Colonic mucosa (tissue), 4 donors: ENCODE measurements around the gene KPRP. TPM values are rescaled to one million over a fixed set of nuclear protein-coding genes. Genes with fewer than 3 reads are reported as not detected.

Source experiments
- DNase-seq: peaks from one replicate; pipeline ENCODE4 v3.0.0-alpha.2; 2020
- H3K27ac ChIP-seq: fragments of 200-600 bp; one replicate; pipeline ENCODE4 v1.8.0; 2021
- H3K27me3 ChIP-seq: fragments of 200-600 bp; one replicate; pipeline ENCODE4 v1.8.0; 2021
- H3K36me3 ChIP-seq: fragments of 200-600 bp; one replicate; pipeline ENCODE4 v1.8.0; 2021
- H3K4me1 ChIP-seq: fragments of 200-600 bp; one replicate; pipeline ENCODE4 v1.8.0; 2021; ENCODE audit warnings: mild to moderate bottlenecking
- H3K4me3 ChIP-seq: fragments of 200-600 bp; one replicate; pipeline ENCODE4 v1.8.0; 2021
- H3K9ac ChIP-seq, 2 donors: one replicate each; pipeline ENCODE4 v1.7.0; 2013; ENCODE audit warnings: control low read depth in 2 of 2, low read depth in 2 of 2, low read length in 2 of 2
- H3K9me3 ChIP-seq: fragments of 200-600 bp; one replicate; pipeline ENCODE4 v1.8.0; 2021
- intact Hi-C: fragments of 100-400 bp; cut with DNase I; formaldehyde crosslinking; loops from one replicate; pipeline ENCODE4 v1.14.1; 2022
- total RNA-seq, 2 donors: library from RNA; stranded (reverse); fragmentation: NEBNext Ultra II Directional in 1 of 2; extraction: Animal tissue kit (Norgen Biotek cat#: 25700) in 1 of 2; gene quantifications; one replicate each; pipeline ENCODE4 v1.2.1, GENCODE V29; 2021
- TF ChIP-seq, protein P1 (sequence below): fragments of 200-600 bp; IDR thresholded peaks from one replicate; pipeline ENCODE4 v1.8.0; 2022; ENCODE audit warnings: antibody characterized with exemption, mild to moderate bottlenecking
- donor health status: healthy.
- donor health status: DM: no; HTN: no; CAD: no.
- donor health status: DM: no; HTN: no; CAD: no.

Gene KPRP
- total RNA-seq, 2 donors from 2014 or later = not detected

DNA sequence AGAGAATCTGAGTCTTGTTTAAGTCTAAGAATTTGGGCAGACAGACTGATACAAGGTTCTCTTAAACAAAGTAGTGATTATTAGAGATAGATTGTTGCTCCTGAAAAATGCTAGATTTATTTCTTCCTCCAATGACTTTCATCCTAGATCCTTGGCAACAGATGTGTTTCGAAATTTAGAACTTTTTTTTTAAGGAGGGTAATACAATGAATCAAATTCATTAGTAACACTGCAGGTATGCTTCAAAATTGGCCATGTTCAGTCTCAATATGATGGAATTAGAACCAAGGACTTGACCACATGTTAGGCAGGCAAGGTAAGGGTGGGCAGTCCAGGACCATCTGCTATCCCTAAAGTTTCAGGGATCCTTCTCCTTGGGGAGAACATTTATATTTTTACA, 12.6 kb downstream of the KPRP start:
- no peaks in the 10 kb centered on the region for H3K9me3 ChIP-seq
- no peak overlapping the region for H3K27ac ChIP-seq
- H3K9ac ChIP-seq = no peak overlapping the region
- no peaks in the 10 kb centered on the region for H3K36me3 ChIP-seq
- DNase-seq = no peak
- intact Hi-C loops = no loop called here
- H3K27me3 ChIP-seq = no peaks in the 10 kb centered on the region
- TF ChIP-seq, protein P1, sequence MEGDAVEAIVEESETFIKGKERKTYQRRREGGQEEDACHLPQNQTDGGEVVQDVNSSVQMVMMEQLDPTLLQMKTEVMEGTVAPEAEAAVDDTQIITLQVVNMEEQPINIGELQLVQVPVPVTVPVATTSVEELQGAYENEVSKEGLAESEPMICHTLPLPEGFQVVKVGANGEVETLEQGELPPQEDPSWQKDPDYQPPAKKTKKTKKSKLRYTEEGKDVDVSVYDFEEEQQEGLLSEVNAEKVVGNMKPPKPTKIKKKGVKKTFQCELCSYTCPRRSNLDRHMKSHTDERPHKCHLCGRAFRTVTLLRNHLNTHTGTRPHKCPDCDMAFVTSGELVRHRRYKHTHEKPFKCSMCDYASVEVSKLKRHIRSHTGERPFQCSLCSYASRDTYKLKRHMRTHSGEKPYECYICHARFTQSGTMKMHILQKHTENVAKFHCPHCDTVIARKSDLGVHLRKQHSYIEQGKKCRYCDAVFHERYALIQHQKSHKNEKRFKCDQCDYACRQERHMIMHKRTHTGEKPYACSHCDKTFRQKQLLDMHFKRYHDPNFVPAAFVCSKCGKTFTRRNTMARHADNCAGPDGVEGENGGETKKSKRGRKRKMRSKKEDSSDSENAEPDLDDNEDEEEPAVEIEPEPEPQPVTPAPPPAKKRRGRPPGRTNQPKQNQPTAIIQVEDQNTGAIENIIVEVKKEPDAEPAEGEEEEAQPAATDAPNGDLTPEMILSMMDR = no peak
- H3K4me3 ChIP-seq = no peak overlapping the region
- H3K4me1 ChIP-seq = no peaks in the 10 kb centered on the region

DNA sequence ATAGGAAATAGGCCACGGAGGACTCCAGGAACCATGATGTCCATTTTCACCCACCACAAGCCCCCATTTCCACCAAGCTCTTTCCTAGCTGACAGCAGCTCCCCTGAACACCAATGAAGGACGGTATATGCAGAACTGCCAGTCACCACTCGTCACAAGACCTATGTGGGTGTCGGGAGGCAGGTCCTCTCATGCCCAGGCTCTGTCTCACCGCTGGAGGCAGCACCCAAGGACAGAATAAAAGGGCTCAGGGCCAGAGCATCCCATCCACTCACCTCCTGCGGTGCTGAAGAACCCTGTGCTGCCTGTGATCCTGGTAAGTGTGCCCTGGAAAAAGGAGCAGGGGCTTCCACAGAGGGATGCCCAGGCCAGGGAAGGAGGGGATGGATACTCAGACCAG, 17.1 kb downstream of the KPRP start, which contains the start of gene LCE1F:
TSS of gene LCE1F (plus strand) at position 266 of the 400 bp plus-strand sequence. CDS start 1,232 bp downstream, outside the sequence.
- H3K36me3 ChIP-seq = no peaks in the 10 kb centered on the region
- DNase-seq = no peak
- TF ChIP-seq, protein P1 = no peak
- H3K9me3 ChIP-seq = no peaks in the 10 kb centered on the region
- no peaks in the 10 kb centered on the region for H3K4me1 ChIP-seq
- no peak within 1 kb of the TSS for H3K4me3 ChIP-seq
- no peaks in the 10 kb centered on the region for H3K27me3 ChIP-seq
- H3K9ac ChIP-seq = no peak within 1 kb of the TSS
- intact Hi-C loops = no loop called here
- no peak within 1 kb of the TSS for H3K27ac ChIP-seq

DNA sequence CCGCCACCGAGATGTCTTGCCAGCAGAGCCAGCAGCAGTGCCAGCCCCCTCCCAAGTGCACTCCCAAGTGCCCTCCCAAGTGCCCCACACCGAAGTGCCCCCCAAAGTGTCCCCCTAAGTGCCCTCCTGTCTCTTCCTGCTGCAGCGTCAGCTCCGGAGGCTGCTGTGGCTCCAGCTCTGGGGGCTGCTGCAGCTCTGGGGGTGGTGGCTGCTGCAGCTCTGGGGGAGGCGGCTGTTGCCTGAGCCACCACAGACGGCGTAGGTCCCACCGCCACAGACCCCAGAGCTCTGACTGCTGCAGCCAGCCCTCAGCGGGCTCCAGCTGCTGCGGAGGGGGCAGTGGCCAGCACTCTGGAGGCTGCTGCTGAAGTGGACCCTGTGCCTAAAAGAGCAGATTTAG, 18.5 kb downstream of the KPRP start:
- Histone ChIP-seq H3K4me3 (no peak overlapping the region), H3K9ac (no peak overlapping the region), H3K27ac (no peak overlapping the region), H3K36me3 (no peaks in the 10 kb centered on the region), H3K4me1 (no peaks in the 10 kb centered on the region), H3K9me3 (no peaks in the 10 kb centered on the region), H3K27me3 (no peaks in the 10 kb centered on the region)
- intact Hi-C loops = no loop called here
- no peak for DNase-seq
- TF ChIP-seq, protein P1 = no peak

DNA sequence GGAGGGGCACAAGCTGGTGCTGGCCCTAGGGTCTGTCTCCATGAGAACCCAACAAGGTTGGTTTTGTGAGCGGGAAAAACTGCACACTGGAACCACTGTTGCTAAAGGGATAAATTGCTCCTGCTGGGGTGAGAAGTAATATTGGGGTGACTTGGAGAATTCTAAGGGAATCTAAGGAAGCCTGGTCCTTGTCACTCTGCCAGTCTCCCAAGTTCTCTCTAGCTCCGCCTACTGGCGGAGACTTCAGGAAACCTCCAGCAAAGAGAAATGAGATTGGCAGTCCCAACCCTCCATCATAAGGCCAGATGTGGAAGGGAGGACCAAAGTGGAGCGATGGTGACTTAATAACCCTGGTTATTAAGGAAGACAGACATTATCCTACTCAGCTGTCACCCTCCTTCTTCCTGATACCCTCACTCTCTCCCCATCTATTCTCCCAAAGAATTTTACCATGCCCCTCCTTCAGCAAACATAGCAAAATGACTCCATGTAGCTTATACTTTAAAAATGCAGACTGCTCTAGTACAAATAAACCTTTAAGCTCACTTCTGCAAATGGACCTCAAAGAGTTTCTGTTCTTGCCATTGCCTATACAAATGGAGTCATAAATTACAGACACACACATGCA, 19.8 kb downstream of the KPRP start:
- H3K4me1 ChIP-seq = no peaks in the 10 kb centered on the region
- intact Hi-C loops = no loop called here
- H3K9ac ChIP-seq = no peak overlapping the region
- no peaks in the 10 kb centered on the region for H3K9me3 ChIP-seq
- no peaks in the 10 kb centered on the region for H3K36me3 ChIP-seq
- DNase-seq = no peak
- H3K4me3 ChIP-seq = no peak overlapping the region
- H3K27ac ChIP-seq = no peak overlapping the region
- H3K27me3 ChIP-seq = no peaks in the 10 kb centered on the region
- TF ChIP-seq, protein P1 = no peak

DNA sequence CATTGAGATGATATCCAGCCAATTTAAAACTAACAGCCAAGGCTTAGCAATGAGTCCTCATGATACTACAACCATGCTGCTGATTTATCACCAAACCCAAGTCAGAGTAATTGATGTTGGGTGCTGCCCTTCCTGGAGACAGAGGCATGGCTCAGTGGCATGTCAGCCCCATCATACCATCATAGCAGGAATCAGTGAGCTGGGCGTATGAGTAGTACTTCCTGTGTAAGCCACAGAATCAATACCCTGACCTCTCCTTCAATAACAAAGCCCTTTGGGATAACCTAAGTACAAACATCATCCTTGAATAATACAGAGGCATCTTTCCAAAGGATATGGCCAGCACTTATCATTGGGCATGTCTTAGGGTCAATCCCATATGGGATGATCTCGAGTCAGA, 25.3 kb downstream of the KPRP start:
- Histone ChIP-seq H3K4me3 (no peak overlapping the region), H3K27me3 (no peaks in the 10 kb centered on the region), H3K9me3 (no peaks in the 10 kb centered on the region), H3K9ac (no peak overlapping the region), H3K27ac (no peak overlapping the region), H3K36me3 (no peaks in the 10 kb centered on the region), H3K4me1 (no peaks in the 10 kb centered on the region)
- intact Hi-C loops = no loop called here
- DNase-seq = no peak
- TF ChIP-seq, protein P1 = no peak
